Fibroblast of skin of back (primary cell): ENCODE results near the gene PAQR5.
"Not testable (repeated sequence)": the region's sequence is repeated elsewhere in the genome, so short reads cannot be mapped to it uniquely, and the experiment has no call there.

Experiments
- DNase-seq: peaks from one replicate; pipeline ENCODE4 v3.0.0-alpha.2; 2013

The PAQR5 gene

GRCh38 chr15:69358850-69359249 lies 60.1 kb downstream of the PAQR5 start:
- no peak for DNase-seq

DNA sequence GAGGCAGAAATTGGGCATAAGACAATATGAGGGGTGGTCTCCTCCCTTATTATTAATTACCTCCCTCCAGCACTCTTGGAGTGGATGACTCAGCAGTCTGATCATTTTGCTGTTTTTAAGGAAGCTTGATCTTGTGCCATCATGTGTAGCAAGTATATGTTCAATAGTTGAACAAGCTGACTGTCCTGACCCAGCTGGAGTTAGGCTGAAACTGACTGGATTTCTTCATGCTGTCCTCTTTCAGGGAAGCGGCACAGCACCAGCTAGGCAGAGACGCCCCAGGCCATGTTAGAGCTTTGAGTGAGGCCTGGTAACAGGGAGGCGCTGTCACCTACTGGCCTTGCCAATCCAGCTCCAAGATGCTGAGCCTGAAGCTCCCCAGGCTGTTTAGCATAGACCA lies 61.0 kb downstream of the PAQR5 start:
- DNase-seq: no peak

DNA sequence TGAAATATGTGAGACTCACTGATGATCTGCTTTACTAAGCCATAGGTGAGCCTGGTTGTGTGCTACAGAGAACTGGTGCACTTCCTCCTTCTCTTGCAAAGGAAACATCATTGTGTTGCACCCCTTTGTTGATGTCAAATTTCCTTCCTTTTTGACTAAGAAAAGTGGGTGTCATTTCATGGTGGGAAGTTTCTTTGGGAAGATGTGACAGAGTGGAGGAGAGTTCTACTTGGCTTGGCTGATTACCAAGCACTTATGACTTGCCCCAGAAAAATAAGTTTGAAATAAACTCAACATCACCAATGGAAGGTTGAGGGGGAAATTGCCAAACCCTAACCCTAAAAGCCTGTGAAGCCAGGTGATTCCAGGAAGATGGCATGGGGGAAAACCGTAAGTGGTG lies 61.9 kb downstream of the PAQR5 start:
- DNase-seq: no peak

DNA sequence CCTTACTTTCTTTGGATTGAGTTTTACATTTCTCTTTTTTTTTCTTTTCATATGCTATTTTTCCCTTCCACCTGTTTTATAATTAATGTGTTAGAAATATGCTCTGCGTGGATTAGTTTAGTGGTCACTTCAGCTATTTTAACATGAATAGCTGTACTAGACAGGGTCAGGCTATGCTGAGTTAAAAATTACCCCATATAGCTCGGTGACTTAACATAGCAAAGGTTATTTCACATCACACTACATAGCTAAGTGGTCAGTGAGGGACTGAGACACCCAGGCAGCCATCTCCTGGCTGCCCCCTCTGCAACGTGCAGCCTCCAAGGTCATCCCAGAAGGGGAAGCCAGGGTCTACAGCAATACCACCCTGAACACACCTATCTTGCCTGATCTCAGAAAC lies 68.5 kb downstream of the PAQR5 start:
- DNase-seq: no peak

GRCh38 chr15:69369631-69370030 lies 70.9 kb downstream of the PAQR5 start:
- no peak for DNase-seq

- no peak for DNase-seq
Observed at GRCh38 chr15:69373406-69373805, 74.7 kb downstream of the PAQR5 start.

DNA sequence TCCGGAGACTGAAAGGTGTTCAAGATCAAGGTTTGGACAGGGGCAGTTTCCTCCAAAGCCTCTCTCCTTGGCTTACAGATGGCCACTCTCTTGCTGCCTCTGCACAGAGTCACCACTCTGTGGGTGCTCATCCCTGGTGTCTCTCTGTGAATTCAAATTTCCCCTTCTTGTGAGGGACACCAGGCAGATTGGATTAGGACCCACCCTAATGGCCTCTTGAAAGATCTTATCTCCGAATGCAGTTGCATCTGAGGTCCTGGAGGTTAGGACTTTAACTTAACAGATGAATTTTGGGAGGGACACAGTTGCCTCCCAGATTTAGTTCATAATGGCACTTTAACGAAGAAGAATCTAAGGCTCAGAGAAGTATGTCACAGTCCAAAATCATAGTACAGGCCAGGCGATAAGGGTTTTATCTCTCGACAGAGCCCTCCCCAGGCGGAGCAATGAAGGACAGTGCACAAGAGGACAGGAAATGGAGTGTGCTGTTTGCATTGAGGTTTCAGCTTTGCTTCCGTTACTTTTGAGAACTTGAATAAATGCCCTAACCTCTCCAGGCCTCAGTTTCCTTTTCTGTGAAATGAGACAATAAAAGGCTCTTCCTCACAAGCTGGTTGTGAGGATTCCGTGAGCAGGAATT lies 76.6 kb downstream of the PAQR5 start:
- no peak for DNase-seq

DNA sequence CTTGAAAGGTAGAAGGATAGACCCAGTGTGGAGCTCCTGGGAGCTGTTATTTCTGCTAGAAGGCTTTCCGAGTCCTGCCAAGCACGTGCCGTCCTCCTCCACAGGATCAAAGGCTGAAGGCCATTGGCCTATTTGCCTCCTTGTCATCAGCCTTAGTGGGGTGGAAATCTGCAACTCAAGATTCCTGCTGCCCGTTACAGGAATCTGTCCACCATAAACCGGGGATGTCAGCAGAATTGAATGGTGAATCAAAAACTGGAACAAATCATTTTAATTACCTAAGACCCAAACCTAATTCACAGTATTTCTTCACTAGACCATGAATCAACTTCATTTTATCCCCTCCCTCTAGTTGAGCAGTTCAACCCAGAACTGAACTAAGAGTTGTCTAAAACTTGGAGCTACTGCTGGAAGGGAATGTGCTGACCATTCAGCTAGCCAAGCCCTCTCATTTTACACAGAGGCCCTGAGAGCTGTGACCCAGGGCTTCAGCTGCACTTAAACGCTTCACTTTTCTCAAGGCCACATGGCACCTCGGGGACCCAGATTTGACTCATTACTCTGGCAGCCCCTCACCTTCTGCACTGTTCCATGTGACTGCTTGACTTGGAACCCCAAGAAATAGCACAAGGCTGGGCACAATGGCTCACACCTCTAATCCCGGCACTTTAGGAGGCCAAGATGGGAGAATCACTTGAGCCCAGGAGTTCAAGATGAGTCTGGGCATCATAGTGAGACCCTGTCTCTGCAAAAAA lies 78.7 kb downstream of the PAQR5 start:
- DNase-seq: no peak

DNA sequence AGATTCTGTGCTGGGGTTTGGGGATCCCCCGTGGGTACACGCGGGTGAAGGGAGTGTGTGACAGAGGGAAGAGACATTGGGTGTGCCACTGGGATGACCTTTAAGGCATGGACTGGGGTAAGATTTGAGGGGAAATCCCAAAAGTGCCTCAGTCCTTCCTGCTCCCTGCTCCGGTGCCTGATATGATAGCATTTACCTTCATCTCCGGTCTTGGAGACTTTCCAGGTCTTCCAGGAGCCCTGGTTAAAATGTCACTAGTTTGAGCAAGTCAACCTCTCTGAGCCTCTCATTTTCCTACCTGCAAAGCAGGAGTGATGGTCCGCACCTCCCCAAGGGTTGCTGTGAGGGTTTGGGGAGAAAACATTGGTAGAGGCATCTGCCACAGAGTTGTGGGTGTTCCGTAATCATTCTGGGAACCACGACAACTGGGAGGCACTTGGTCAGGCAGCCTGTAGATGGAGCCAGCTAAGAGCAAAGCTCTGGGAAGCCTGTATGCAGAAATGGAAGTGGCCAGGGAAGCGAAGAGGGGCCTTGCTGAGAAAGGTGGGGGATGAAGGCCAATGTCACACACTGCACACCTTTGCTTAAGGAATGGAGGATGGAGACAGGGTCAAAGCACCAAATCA lies 81.5 kb downstream of the PAQR5 start:
- no peak for DNase-seq

DNA sequence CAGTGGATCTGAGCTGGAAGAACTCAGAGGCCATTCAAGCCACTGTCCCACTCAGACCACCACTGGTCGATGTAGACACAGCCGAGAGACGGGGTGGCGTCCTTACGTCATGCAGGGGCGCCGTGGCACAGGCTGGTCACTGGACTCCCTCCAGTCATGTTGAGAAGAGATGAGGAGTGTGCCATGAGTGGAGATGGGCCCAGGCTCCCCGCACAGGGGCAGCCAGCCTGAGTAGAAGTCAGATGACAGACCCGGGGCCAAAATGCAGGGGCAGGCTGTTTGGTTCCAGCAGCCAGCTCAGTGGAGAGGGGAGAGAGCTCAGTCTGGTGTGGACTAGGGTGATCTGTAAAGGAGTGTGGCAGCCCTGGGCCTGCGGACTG lies 82.0 kb downstream of the PAQR5 start:
- no peak for DNase-seq

DNA sequence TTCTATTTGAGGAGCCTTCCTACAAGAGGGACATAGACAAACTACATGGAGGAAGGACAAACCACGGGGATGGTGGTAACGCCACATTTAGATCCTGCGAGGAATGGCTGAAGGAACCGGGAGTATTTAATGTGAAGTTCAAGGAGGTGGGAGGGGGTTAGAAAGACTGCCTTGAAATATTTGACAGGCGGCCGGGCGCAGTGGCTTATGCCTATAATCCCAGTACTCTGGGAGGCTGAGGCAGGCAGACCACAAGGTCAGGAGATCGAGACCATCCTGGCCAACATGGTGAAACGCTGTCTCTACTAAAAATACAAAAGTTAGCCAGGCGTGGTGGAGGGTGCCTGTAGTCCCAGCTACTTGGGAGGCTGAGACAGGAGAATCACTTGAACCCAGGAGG lies 83.5 kb downstream of the PAQR5 start:
- not testable (repeated sequence) for DNase-seq

- not testable (repeated sequence) for DNase-seq
Observed at GRCh38 chr15:69384066-69384465, 85.4 kb downstream of the PAQR5 start.

GRCh38 chr15:69384626-69385598 lies 86.2 kb downstream of the PAQR5 start:
- DNase-seq: no peak

DNA sequence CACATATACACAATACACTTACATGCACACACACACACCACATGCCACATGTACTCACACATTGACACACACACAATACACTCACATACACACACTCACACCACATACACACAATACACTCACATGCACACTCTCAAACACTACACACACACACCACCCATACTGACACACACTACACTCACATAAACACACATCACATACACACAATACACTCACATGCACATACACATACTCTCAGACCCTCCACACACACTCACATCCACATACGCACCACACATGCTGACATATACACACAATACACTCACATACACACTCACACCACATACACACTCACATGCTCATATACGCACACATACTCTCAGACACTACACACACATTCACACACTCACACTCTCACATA lies 87.1 kb downstream of the PAQR5 start:
- no peak for DNase-seq

DNA sequence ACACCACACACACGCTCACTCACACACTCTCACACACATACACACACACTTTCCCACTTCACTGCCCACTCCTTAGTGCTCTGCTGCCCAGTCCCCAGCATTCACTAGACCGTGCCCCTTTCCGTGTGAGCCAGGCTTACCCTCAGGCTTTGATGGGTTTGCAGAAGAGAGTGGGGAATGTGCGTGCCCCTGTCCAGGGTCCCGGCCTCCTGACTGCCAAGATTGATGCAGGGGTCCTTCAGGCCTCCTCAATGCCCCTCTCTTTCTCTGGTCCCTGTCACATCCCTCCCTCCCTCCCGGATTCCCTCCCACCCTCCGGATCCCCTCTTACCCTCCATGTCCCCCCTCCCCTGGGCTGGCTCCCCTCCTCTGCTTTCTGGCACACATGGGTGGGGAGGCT lies 87.6 kb downstream of the PAQR5 start:
- no peak for DNase-seq

GRCh38 chr15:69388260-69388705 lies 89.6 kb downstream of the PAQR5 start:
- DNase-seq: peak; percentile 40

DNA sequence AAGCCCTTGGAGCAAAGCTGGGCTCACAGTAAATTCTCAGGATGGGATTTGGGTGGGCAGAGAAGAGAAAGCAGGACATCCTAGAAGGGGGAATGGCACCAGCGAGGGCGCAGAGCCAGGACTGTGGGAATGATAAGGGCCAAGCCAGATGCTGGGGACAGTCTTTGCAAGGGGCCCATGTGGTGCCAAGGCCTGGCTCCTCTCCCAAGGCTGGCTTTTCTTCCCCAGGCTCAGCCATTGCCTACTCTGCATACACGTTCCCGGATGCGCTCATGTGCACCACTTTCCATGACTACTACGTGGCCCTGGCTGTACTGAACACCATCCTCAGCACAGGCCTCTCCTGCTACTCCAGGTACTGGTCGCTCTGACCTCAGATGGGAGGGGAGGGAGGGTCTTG lies 90.7 kb downstream of the PAQR5 start:
- DNase-seq: no peak

DNA sequence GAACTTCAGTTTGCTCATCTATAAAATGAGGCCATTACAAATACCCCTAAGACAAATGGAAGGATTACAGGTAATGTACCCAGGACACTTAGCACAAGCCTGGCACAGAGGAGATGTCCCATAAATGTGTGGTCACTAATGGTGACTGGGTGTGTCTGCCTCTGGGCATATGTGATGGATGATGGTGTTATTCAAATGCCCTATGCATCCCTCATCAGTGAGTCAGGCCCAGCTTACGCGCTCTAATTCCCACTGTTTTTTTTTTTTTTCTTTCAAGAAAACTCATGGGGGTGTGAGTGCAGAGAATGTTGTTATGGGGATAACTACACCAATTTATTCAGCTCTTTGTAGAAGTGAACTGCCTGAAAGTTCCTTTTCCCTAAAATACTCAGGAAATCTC lies 91.9 kb downstream of the PAQR5 start:
- peak; percentile 89 for DNase-seq

- DNase-seq: no peak
Observed at GRCh38 chr15:69391046-69391757, 92.5 kb downstream of the PAQR5 start.

DNA sequence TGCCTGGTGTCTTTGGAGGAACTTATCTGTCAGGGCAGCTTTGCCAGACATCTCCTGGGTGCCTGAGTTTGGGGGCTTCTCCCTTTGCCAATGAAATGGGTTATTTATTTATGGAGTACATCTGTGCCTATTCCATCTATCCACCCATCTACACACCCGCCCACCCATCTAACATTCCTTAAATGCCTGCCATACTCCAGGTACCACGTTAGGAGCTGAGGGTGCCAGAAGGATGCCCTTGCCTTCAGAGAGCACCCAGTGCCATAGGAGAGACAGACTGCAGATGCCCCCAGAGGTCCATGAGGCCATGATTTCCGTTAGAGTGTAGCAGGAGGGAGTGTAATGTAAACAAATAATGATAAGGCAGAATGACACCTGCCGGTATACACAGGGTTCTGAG lies 93.6 kb downstream of the PAQR5 start:
- DNase-seq: no peak

DNA sequence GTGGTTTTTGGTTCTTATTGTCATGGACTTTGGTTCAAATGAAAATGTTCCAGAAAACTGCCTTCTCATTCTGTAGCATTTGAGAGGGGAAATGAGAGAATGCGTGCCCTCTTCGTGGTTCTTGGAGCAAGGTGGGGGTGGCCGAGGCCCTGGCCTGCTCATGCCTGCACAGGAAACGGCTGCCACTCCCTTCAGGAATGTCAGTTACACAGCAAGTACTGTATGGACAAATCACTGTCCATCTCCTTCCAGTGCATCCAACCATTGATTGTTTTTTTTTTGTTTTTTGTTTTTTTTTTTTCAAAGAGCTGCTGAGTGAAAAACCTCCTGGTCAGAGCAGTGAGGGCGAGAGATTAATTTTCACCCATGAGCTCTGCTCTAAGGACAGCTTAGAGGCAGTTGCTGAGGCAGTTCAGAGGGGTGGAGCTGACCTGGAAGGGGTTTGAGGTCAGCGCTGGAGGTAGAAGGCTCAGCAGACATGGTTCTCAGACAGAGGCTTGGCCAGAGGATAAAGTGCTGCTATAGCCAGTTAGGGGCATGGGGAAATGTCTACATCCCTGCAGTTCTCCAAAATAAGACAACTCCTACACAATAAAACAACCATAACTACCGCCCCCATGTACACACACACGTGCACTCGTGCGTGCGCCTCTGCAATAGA lies 95.2 kb downstream of the PAQR5 start:
- peak; percentile 44 for DNase-seq
